GM21360 (cell line): Measurements from ENCODE around the gene VPS29.

Experiments used
- ATAC-seq: cut with Tn5 transposase; IDR thresholded peaks from one replicate; pipeline ENCODE4 v1.9.1; 2021; ENCODE audit warnings: mild to moderate bottlenecking, moderate library complexity; ENCODE audit not compliant: unreplicated experiment

Gene VPS29

GRCh38 chr12:110451263-110451662, 50.6 kb downstream of the VPS29 start:
- no peak for ATAC-seq

DNA sequence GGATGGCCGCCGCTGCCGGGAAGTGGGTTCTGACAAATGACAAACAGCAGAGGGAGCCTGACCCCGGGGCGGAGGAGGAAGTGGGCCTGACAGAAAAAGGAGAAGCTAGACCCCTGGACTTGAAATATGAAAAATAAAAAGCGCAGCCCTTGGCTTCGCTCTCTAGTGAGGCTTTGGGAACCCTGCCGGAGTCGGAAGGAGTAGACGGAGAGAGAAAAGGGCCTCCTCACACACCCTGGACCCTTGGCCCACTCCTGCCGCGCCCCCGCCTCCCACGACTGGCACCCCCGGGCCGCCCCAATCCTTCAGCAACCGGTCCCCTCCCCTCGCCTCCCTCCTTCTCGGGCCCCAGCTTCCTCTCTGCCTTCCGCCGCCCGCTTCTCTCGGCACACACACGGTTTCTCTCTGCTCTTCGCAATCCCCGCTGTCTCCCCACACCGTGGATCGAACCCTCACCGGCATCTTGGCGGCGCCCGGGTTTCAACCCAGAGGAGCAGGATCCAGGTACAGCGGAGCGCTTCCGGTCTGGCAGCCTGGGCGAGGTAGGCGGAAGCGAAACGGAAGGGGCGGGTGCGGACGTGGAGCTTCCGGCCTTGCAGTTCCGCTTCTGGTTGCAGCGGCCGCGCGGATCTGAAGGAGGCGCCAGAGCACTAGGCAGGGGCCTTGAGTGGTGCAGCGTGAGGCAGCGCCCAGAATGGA, 52.0 kb downstream of the VPS29 start, which contains the start of gene ARPC3:
Gene ARPC3, minus strand, starts transcription at position 539 of the 699 bp plus-strand sequence. Its CDS starts 77 bp downstream, at position 462.
- ATAC-seq = peak; percentile 86

DNA sequence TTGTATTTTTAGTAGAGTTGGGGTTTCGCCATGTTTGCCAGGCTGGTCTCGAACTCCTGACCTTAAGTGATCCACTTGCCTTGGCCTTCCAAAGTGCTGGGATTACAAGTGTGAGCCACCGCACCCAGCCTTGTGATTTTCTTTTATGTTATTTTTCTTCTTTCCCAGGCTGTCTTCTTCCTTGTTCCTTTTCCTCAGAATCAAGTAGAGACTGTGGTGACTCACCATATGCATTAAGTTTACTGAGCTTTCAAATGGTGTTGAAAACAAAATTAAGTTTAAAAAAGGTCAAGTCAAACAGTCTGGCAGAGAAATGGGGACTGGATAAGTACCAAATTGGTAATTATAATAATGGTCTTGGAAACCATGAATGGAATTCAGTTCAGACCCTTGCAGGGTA, 57.5 kb downstream of the VPS29 start:
- no peak for ATAC-seq
